ENCODE data around the gene CSRP1. TPM values are rescaled to one million over a fixed set of nuclear protein-coding genes. Genes with fewer than 3 reads are reported as not detected.
A peak's percentile ranks its signal among the peaks of the same experiment; 100 is the strongest.

The CSRP1 gene
- total and polyA plus RNA-seq, 4 donors, result 143 to 278 (median 227) TPM

DNA sequence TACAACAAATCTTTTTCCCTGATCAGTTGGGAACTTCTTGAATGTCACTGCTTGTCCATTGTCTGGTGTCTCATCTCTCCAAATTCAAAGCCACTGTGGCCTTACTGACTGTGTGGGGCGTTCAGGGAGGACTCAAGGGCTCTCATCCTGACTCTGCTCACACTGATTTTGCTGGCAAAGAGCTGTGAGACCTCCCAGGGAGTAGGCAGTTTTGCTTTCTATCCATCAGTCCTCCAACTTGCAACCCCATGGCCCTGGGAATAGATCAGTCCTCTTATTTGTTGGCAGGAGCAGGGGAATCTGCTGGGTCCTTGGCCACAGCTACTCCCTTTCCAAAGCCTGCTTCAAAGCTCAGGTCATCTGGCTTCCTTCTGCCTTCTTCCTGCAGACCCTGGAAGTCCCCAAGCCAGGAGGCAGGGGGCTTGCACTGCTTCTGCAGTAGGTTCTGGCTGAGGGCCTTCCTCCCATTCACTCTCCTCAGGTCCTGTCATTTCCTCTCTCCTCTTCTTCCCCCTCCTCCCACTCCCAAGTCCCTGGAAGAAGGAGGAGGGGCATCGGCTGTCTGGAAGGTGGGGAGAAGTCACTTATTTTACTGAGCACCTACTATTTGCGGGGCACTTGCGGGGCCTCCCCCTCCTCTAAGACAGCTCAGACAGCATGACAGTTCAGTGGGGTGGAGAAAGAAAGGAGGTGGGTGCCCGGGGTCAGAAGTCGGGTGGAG, 31.1 kb upstream of the CSRP1 start:
- Histone ChIP-seq H3K36me3 (ENCODE audit: control insufficient read depth in 4 of 4, insufficient read depth in 4 of 4, low read length in 4 of 4) (no peaks in the 10 kb centered on the region), H3K27ac (ENCODE audit: low read depth in 1 of 2, low read length in 1 of 2) (peak overlapping the region in 1 of 2 donors; percentile 71), H3K9ac (ENCODE audit: insufficient read depth in 1 of 2, low read length in 2 of 2) (peak overlapping the region in 1 of 2 donors; percentile 16), H3K9me3 (ENCODE audit: control insufficient read depth in 4 of 4, insufficient read depth in 3 of 4, low read length in 3 of 4) (no peaks in the 10 kb centered on the region), H3K4me3 (peak overlapping the region; percentile 11), H3K4me1 (ENCODE audit: control insufficient read depth in 5 of 5, insufficient read depth in 5 of 5, low read length in 5 of 5) (peaks cover 0 to 58% (median 14%) of the 10 kb centered on the region in 5 donors), H3K27me3 (ENCODE audit: control insufficient read depth in 3 of 3, insufficient read depth in 3 of 3, low read length in 2 of 3) (peaks cover 0 to 17% (median 6%) of the 10 kb centered on the region in 3 donors)
- ATAC-seq (ENCODE audit: insufficient read depth, low FRiP score), result no peak
- peak; percentile 70 to 86 (median 81) for DNase-seq
- 20 to 21% methylated on average over 6 of the region's 6 CpGs for WGBS, 2 donors
- TF ChIP-seq, protein P1, sequence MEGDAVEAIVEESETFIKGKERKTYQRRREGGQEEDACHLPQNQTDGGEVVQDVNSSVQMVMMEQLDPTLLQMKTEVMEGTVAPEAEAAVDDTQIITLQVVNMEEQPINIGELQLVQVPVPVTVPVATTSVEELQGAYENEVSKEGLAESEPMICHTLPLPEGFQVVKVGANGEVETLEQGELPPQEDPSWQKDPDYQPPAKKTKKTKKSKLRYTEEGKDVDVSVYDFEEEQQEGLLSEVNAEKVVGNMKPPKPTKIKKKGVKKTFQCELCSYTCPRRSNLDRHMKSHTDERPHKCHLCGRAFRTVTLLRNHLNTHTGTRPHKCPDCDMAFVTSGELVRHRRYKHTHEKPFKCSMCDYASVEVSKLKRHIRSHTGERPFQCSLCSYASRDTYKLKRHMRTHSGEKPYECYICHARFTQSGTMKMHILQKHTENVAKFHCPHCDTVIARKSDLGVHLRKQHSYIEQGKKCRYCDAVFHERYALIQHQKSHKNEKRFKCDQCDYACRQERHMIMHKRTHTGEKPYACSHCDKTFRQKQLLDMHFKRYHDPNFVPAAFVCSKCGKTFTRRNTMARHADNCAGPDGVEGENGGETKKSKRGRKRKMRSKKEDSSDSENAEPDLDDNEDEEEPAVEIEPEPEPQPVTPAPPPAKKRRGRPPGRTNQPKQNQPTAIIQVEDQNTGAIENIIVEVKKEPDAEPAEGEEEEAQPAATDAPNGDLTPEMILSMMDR (IDR thresholded peaks at IDR 0.05; ENCODE audit: control extremely low read depth, extremely low read depth), result no peak

DNA sequence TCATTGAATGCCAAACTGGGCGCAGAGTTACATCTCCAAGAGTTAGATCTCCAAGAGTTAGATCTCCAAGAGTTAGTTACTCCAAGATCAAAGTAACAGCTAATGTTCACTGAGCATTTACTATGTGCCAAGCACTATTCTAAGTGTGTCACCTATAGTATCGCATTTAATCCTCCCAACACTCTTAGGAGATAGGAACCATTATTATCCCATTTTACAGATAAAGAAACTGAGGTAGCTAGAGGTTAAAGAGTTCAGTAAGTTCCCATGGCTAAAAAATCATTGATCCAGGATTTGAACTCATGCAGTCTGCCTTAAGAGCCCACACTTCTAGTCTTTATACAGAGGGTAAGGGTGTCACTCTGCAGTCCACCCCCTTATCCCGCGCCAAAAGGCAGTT, 30.5 kb upstream of the CSRP1 start:
- Histone ChIP-seq H3K27ac (ENCODE audit: low read depth in 1 of 2, low read length in 1 of 2) (no peak overlapping the region), H3K36me3 (ENCODE audit: control insufficient read depth in 4 of 4, insufficient read depth in 4 of 4, low read length in 4 of 4) (no peaks in the 10 kb centered on the region), H3K4me1 (ENCODE audit: control insufficient read depth in 5 of 5, insufficient read depth in 5 of 5, low read length in 5 of 5) (peaks cover 0 to 54% (median 14%) of the 10 kb centered on the region in 5 donors), H3K27me3 (ENCODE audit: control insufficient read depth in 3 of 3, insufficient read depth in 3 of 3, low read length in 2 of 3) (peaks cover 0 to 17% (median 6%) of the 10 kb centered on the region in 3 donors), H3K4me3 (no peak overlapping the region), H3K9me3 (ENCODE audit: control insufficient read depth in 4 of 4, insufficient read depth in 3 of 4, low read length in 3 of 4) (no peaks in the 10 kb centered on the region), H3K9ac (ENCODE audit: insufficient read depth in 1 of 2, low read length in 2 of 2) (no peak overlapping the region)
- no peak for ATAC-seq (ENCODE audit: insufficient read depth, low FRiP score)
- 97 to 98% methylated on average over 4 of the region's 4 CpGs for WGBS, 2 donors
- no peak for DNase-seq
- TF ChIP-seq, protein P1 (IDR thresholded peaks at IDR 0.05; ENCODE audit: control extremely low read depth, extremely low read depth), result no peak

DNA sequence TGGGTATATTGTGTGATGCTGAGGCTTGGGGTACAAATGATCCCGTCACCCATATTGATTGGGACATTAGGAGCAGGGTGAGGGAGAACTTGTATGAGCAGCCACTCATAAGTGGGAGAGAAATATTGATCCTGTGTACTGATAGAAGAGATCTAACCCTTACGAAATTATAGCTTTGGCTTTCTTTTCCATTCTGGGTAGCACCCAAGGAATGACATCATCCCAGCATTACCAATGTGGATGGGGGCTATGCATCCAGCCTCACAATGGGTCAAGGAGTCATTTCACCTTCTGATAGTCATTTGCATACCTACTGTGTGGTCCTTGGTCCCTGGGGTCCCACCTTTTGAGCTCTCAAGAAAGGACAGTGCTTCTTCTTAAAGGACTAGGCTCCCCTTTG, 30.1 kb upstream of the CSRP1 start:
- 91 to 92% methylated on average over 2 of the region's 2 CpGs for WGBS, 2 donors
- TF ChIP-seq, protein P1 (IDR thresholded peaks at IDR 0.05; ENCODE audit: control extremely low read depth, extremely low read depth), result no peak
- Histone ChIP-seq H3K27me3 (ENCODE audit: control insufficient read depth in 3 of 3, insufficient read depth in 3 of 3, low read length in 2 of 3) (peaks cover 0 to 17% (median 6%) of the 10 kb centered on the region in 3 donors), H3K36me3 (ENCODE audit: control insufficient read depth in 4 of 4, insufficient read depth in 4 of 4, low read length in 4 of 4) (no peaks in the 10 kb centered on the region), H3K4me1 (ENCODE audit: control insufficient read depth in 5 of 5, insufficient read depth in 5 of 5, low read length in 5 of 5) (peaks cover 0 to 50% (median 9%) of the 10 kb centered on the region in 5 donors), H3K9me3 (ENCODE audit: control insufficient read depth in 4 of 4, insufficient read depth in 3 of 4, low read length in 3 of 4) (no peaks in the 10 kb centered on the region), H3K4me3 (no peak overlapping the region), H3K9ac (ENCODE audit: insufficient read depth in 1 of 2, low read length in 2 of 2) (no peak overlapping the region), H3K27ac (ENCODE audit: low read depth in 1 of 2, low read length in 1 of 2) (no peak overlapping the region)
- ATAC-seq (ENCODE audit: insufficient read depth, low FRiP score) (no peak), DNase-seq (no peak)

All from lung (tissue), 12 donors.